Measurements from ENCODE around the gene STH.

GRCh38 chr17:45951403-45951802, 47.6 kb upstream of the STH start:
- TF ChIP-seq CTCF (IDR thresholded peaks at IDR 0.05; ENCODE audit: poor library complexity) (no peak), EZH2 (IDR thresholded peaks at IDR 0.05; ENCODE audit: borderline replicate concordance) (no peak)

All from hepatocyte (in vitro differentiated cells).